ENCODE results near the gene CDH23. TPM values are rescaled to one million over a fixed set of nuclear protein-coding genes. Genes with fewer than 3 reads are reported as not detected.

Gene CDH23
- total and polyA plus RNA-seq, 2 donors (not counting 1 experiment from before 2014, with no cell fraction given) = 0.01 to 0.17 TPM

DNA sequence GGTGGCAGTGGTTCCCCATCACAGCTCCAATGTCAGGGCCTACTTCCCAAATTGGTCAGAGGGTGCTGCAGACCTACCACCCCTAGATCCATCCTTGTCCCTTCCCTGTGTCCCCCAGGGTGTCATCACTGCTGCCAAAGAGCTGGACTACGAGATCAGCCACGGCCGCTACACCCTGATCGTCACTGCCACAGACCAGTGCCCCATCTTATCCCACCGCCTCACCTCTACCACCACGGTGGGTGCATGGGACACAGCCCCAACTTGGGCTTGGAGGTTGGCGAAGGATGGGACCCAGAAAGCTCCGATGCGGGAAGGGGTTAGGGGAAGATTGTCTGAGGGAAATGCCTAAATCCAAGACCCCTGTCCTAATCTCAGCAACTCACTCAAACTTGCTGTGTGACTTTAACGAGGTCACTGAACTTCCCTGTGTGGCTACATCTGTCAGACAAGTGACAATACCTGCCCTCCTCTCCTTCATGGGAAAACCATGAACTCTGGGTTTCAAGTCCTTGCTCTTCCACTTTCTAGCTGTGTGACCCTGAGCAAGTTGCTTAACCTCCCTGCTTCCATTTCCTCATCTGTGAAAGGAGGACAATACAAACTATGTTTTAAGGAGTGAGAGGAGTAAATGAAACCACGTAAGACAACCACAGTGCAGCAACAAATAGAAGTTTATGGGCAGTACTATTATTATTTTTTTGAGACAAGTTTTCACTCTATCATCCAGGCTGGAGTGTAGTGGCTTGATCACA, 381.5 kb downstream of the CDH23 start:
- Histone ChIP-seq H3K36me3 (ENCODE audit: control insufficient read depth, insufficient read depth, low read length) (no peaks in the 10 kb centered on the region), H4K20me1 (ENCODE audit: control insufficient read depth, extremely low read depth, insufficient read depth, low read length) (no peaks in the 10 kb centered on the region), H3K4me3 (replicated peaks in 1 of 4; ENCODE audit: control extremely low read depth in 1 of 4, insufficient read depth in 1 of 4, low read depth in 3 of 4, low read length in 4 of 4) (no peak overlapping the region), H3K9me3 (ENCODE audit: control insufficient read depth, insufficient read depth, low read depth, low read length) (no peaks in the 10 kb centered on the region), H3K4me1 (ENCODE audit: control insufficient read depth, extremely low read depth, insufficient read depth, low read length) (peaks cover 4% of the 10 kb centered on the region), H3K27ac (ENCODE audit: insufficient read depth, low read length) (no peak overlapping the region), H3K9ac (ENCODE audit: insufficient read depth, low read length) (no peak overlapping the region), H3K4me2 (ENCODE audit: extremely low read depth, insufficient read depth, low read length) (no peak overlapping the region), H3K79me2 (ENCODE audit: control insufficient read depth, insufficient read depth, low read length) (no peaks in the 10 kb centered on the region), H3K27me3 (ENCODE audit: control insufficient read depth, insufficient read depth, low read length) (peaks cover 9% of the 10 kb centered on the region), H2AFZ (ENCODE audit: low read length) (no peak overlapping the region)
- no peak for TF ChIP-seq EZH2 (IDR thresholded peaks at IDR 0.05; ENCODE audit: low read length, missing control alignments)
- TF ChIP-seq, protein P1, sequence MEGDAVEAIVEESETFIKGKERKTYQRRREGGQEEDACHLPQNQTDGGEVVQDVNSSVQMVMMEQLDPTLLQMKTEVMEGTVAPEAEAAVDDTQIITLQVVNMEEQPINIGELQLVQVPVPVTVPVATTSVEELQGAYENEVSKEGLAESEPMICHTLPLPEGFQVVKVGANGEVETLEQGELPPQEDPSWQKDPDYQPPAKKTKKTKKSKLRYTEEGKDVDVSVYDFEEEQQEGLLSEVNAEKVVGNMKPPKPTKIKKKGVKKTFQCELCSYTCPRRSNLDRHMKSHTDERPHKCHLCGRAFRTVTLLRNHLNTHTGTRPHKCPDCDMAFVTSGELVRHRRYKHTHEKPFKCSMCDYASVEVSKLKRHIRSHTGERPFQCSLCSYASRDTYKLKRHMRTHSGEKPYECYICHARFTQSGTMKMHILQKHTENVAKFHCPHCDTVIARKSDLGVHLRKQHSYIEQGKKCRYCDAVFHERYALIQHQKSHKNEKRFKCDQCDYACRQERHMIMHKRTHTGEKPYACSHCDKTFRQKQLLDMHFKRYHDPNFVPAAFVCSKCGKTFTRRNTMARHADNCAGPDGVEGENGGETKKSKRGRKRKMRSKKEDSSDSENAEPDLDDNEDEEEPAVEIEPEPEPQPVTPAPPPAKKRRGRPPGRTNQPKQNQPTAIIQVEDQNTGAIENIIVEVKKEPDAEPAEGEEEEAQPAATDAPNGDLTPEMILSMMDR (conservative IDR thresholded peaks at IDR 0.05 in 1 of 2, IDR thresholded peaks at IDR 0.05 in 1 of 2; ENCODE audit: low read depth in 1 of 2, low read length in 2 of 2) = no peak
- DNase-seq (ENCODE audit: low read depth in 2 of 2) = no peak

GRCh38 chr10:71779641-71780040, 382.9 kb downstream of the CDH23 start:
- Histone ChIP-seq H3K27me3 (ENCODE audit: control insufficient read depth, insufficient read depth, low read length) (peaks cover 13% of the 10 kb centered on the region), H4K20me1 (ENCODE audit: control insufficient read depth, extremely low read depth, insufficient read depth, low read length) (no peaks in the 10 kb centered on the region), H3K9ac (ENCODE audit: insufficient read depth, low read length) (no peak overlapping the region), H3K36me3 (ENCODE audit: control insufficient read depth, insufficient read depth, low read length) (no peaks in the 10 kb centered on the region), H3K79me2 (ENCODE audit: control insufficient read depth, insufficient read depth, low read length) (no peaks in the 10 kb centered on the region), H3K4me2 (ENCODE audit: extremely low read depth, insufficient read depth, low read length) (no peak overlapping the region), H2AFZ (ENCODE audit: low read length) (no peak overlapping the region), H3K4me3 (replicated peaks in 1 of 4; ENCODE audit: control extremely low read depth in 1 of 4, insufficient read depth in 1 of 4, low read depth in 3 of 4, low read length in 4 of 4) (no peak overlapping the region), H3K4me1 (ENCODE audit: control insufficient read depth, extremely low read depth, insufficient read depth, low read length) (no peaks in the 10 kb centered on the region), H3K9me3 (ENCODE audit: control insufficient read depth, insufficient read depth, low read depth, low read length) (no peaks in the 10 kb centered on the region), H3K27ac (ENCODE audit: insufficient read depth, low read length) (no peak overlapping the region)
- DNase-seq (ENCODE audit: low read depth in 2 of 2) = no peak
- TF ChIP-seq, protein P1 (conservative IDR thresholded peaks at IDR 0.05 in 1 of 2, IDR thresholded peaks at IDR 0.05 in 1 of 2; ENCODE audit: low read depth in 1 of 2, low read length in 2 of 2) = no peak
- no peak for TF ChIP-seq EZH2 (IDR thresholded peaks at IDR 0.05; ENCODE audit: low read length, missing control alignments)

GRCh38 chr10:71780156-71780555, 383.4 kb downstream of the CDH23 start:
- no peaks in the 10 kb centered on the region for H3K36me3 ChIP-seq (ENCODE audit: control insufficient read depth, insufficient read depth, low read length)
- H3K9ac ChIP-seq (ENCODE audit: insufficient read depth, low read length) = no peak overlapping the region
- TF ChIP-seq, protein P1 (conservative IDR thresholded peaks at IDR 0.05 in 1 of 2, IDR thresholded peaks at IDR 0.05 in 1 of 2; ENCODE audit: low read depth in 1 of 2, low read length in 2 of 2) = no peak
- TF ChIP-seq EZH2 (IDR thresholded peaks at IDR 0.05; ENCODE audit: low read length, missing control alignments) = no peak
- H3K27ac ChIP-seq (ENCODE audit: insufficient read depth, low read length) = no peak overlapping the region
- no peaks in the 10 kb centered on the region for H3K4me1 ChIP-seq (ENCODE audit: control insufficient read depth, extremely low read depth, insufficient read depth, low read length)
- H2AFZ ChIP-seq (ENCODE audit: low read length) = no peak overlapping the region
- H3K79me2 ChIP-seq (ENCODE audit: control insufficient read depth, insufficient read depth, low read length) = no peaks in the 10 kb centered on the region
- H4K20me1 ChIP-seq (ENCODE audit: control insufficient read depth, extremely low read depth, insufficient read depth, low read length) = no peaks in the 10 kb centered on the region
- no peak overlapping the region for H3K4me3 ChIP-seq (replicated peaks in 1 of 4; ENCODE audit: control extremely low read depth in 1 of 4, insufficient read depth in 1 of 4, low read depth in 3 of 4, low read length in 4 of 4)
- peaks cover 13% of the 10 kb centered on the region for H3K27me3 ChIP-seq (ENCODE audit: control insufficient read depth, insufficient read depth, low read length)
- no peak overlapping the region for H3K4me2 ChIP-seq (ENCODE audit: extremely low read depth, insufficient read depth, low read length)
- no peak for DNase-seq (ENCODE audit: low read depth in 2 of 2)
- H3K9me3 ChIP-seq (ENCODE audit: control insufficient read depth, insufficient read depth, low read depth, low read length) = no peaks in the 10 kb centered on the region

All from fibroblast of lung (primary cell).